HCT116 (cell line): ENCODE measurements around the gene SLC25A29. TPM values are rescaled to one million over a fixed set of nuclear protein-coding genes. Genes with fewer than 3 reads are reported as not detected.

Experiments
- ATAC-seq: fragments of 200-7000 bp; cut with Tn5 transposase; 2 replicates; pipeline ENCODE4 v1.9.1; 2020; ENCODE audit warnings: mild to moderate bottlenecking, moderate library complexity
- BruUV-seq: library from RNA; stranded (reverse); fragments of 400-500 nt; replicated peaks from 2 replicates; lab custom pipeline; 2021; lab: Mats Ljungman, UMichigan
- CTCF ChIA-PET: fragments of 300-600 bp; sonication (Branson Sonifier 250); formaldehyde crosslinking; loops from one replicate; lab custom pipeline; 2021; ENCODE audit warnings: antibody characterized with exemption; lab: Charles Lee
- POLR2A ChIA-PET: fragments of 300-600, 350-600 bp; sonication (Branson Sonifier 250); formaldehyde crosslinking; loops from one replicate; lab custom pipeline; 2021; ENCODE audit warnings: antibody characterized with exemption; lab: Charles Lee
- RAD21 ChIA-PET, 2 experiments: fragments of 300-600 bp; sonication (Branson Sonifier 250); formaldehyde crosslinking; loops; one replicate each; lab custom pipeline; 2023; ENCODE audit warnings: low total read pairs in 2 of 2; ENCODE audit not compliant: uncharacterized antibody in 2 of 2, unreplicated experiment in 2 of 2, low non-redundant PET in 1 of 2; lab: Charles Lee
- DNase-seq: peaks from one replicate; pipeline ENCODE4 v3.0.0-alpha.2; 2010; ENCODE audit warnings: low read depth, low spot score
- H2AFZ ChIP-seq: fragments of 200-600 bp; shearing (Covaris generic), sonication (generic); 2 replicates; pipeline ENCODE4 v1.6.1; 2017; ENCODE audit warnings: low read depth, mixed run types, mixed read lengths, antibody characterized with exemption, low read length; ENCODE audit not compliant: poor library complexity, severe bottlenecking
- H3K27ac ChIP-seq: 2 replicates; pipeline ENCODE4 v1.5.1; 2012; ENCODE audit warnings: low read depth, low read length
- H3K27me3 ChIP-seq: fragments of 200-600 bp; sonication (generic); 2 replicates; pipeline ENCODE4 v1.6.1; 2016; ENCODE audit warnings: mixed run types, low read length, mixed read lengths; ENCODE audit not compliant: insufficient read depth
- H3K36me3 ChIP-seq, 2 experiments: fragments of 200-500 bp in 1 of 2; fragments of 200-600 bp in 1 of 2; sonication (Bioruptor generic) in 1 of 2; sonication (generic) in 1 of 2; 2 replicates each; pipeline versions ENCODE4 v1.5.1 to v1.6.1; 2014 to 2016; ENCODE audit warnings: low read length in 2 of 2, inconsistent platforms in 1 of 2, mixed read lengths in 1 of 2, mixed run types in 1 of 2; ENCODE audit not compliant: insufficient read depth in 2 of 2, control insufficient read depth in 1 of 2
- H3K4me1 ChIP-seq, 2 experiments: fragments of 200-600 bp in 1 of 2; sonication (generic) in 1 of 2; 2 replicates each; pipeline versions ENCODE4 v1.5.1 to v1.6.1; 2012 to 2017; ENCODE audit warnings: low read length in 2 of 2, inconsistent platforms in 1 of 2, mild to moderate bottlenecking in 1 of 2, mixed read lengths in 1 of 2, mixed run types in 1 of 2, moderate library complexity in 1 of 2; ENCODE audit not compliant: insufficient read depth in 2 of 2, control insufficient read depth in 1 of 2
- H3K4me2 ChIP-seq: fragments of 200-600 bp; sonication (generic); 2 replicates; pipeline ENCODE4 v1.6.1; 2017; ENCODE audit warnings: mixed run types, low read length, mixed read lengths
- H3K4me3 ChIP-seq, 2 experiments: fragments of 200-600 bp in 1 of 2; sonication (generic) in 1 of 2; replicated peaks in 1 of 2; 2 replicates each; pipeline ENCODE4 v1.5.1; 2011 to 2016; ENCODE audit warnings: low read length in 2 of 2, control low read depth in 1 of 2, low read depth in 1 of 2, mild to moderate bottlenecking in 1 of 2, mixed read lengths in 1 of 2, mixed run types in 1 of 2
- H3K79me2 ChIP-seq: fragments of 200-600 bp; sonication (generic); 2 replicates; pipeline ENCODE4 v1.6.1; 2017; ENCODE audit warnings: mild to moderate bottlenecking, mixed run types, low read length, moderate library complexity, mixed read lengths; ENCODE audit not compliant: insufficient read depth
- H3K9ac ChIP-seq: fragments of 200-600 bp; sonication (generic); 2 replicates; pipeline ENCODE4 v1.6.1; 2016; ENCODE audit warnings: low read length, mixed read lengths
- H3K9me2 ChIP-seq: fragments of 200-600 bp; sonication (generic), shearing (Covaris generic); 2 replicates; pipeline ENCODE4 v1.6.1; 2017; ENCODE audit warnings: mixed run types, mild to moderate bottlenecking, moderate library complexity; ENCODE audit not compliant: insufficient read depth
- H3K9me3 ChIP-seq, 2 experiments: fragments of 200-500 bp in 1 of 2; fragments of 200-600 bp in 1 of 2; sonication (Bioruptor generic) in 1 of 2; sonication (generic) in 1 of 2; 2 replicates each; pipeline ENCODE4 v1.6.1; 2014 to 2017; ENCODE audit warnings: low read length in 2 of 2, mixed read lengths in 2 of 2, inconsistent platforms in 1 of 2, low read depth in 1 of 2, mild to moderate bottlenecking in 1 of 2, mixed run types in 1 of 2, moderate library complexity in 1 of 2; ENCODE audit not compliant: control insufficient read depth in 1 of 2, insufficient read depth in 1 of 2
- H4K20me1 ChIP-seq: fragments of 200-600 bp; sonication (generic), shearing (Covaris generic); 2 replicates; pipeline ENCODE4 v1.6.1; 2017; ENCODE audit warnings: mixed run types, mild to moderate bottlenecking, moderate library complexity; ENCODE audit not compliant: insufficient read depth
- YY1 ChIP-seq: IDR thresholded peaks from 2 replicates; pipeline ENCODE4 v1.6.1; 2011; ENCODE audit warnings: low read length, low read depth, moderate library complexity, mild to moderate bottlenecking; ENCODE audit not compliant: insufficient replicate concordance; ENCODE audit errors: extremely low read depth
- ZFX ChIP-seq: fragments of 450-650 bp; IDR thresholded peaks from 2 replicates; pipeline ENCODE4 v1.6.1; 2017
- ZNF274 ChIP-seq: fragments of 200-500 bp; sonication (Bioruptor generic); IDR thresholded peaks from 2 replicates; pipeline ENCODE4 v1.6.1; 2014; ENCODE audit warnings: mild to moderate bottlenecking, low read depth, low read length, inconsistent platforms
- intact Hi-C: fragments of 100-400 bp; cut with micrococcal nuclease; formaldehyde crosslinking; loops from 2 replicates; pipeline ENCODE4 v1.10.0; 2022
- total RNA-seq: library from RNA; stranded (reverse); gene quantifications from one replicate; pipeline ENCODE4 v1.2.1, GENCODE V29; 2021; ENCODE audit not compliant: unreplicated experiment
- TF ChIP-seq, protein P1 (sequence below), 3 experiments: fragments of 200-600 bp in 1 of 3; sonication (generic) in 1 of 3; IDR thresholded peaks in 2 of 3; conservative IDR thresholded peaks in 1 of 3; 2 replicates each; pipeline ENCODE4 v1.5.1; 2012 to 2017; ENCODE audit warnings: low read depth in 2 of 3, low read length in 2 of 3, antibody characterized with exemption in 1 of 3, borderline replicate concordance in 1 of 3, control low read depth in 1 of 3, mild to moderate bottlenecking in 1 of 3, mixed read lengths in 1 of 3, mixed run types in 1 of 3, moderate library complexity in 1 of 3; ENCODE audit not compliant: insufficient read depth in 1 of 3

Gene SLC25A29
- total RNA-seq, 1 experiment from 2014 or later, result 38.7 TPM

DNA sequence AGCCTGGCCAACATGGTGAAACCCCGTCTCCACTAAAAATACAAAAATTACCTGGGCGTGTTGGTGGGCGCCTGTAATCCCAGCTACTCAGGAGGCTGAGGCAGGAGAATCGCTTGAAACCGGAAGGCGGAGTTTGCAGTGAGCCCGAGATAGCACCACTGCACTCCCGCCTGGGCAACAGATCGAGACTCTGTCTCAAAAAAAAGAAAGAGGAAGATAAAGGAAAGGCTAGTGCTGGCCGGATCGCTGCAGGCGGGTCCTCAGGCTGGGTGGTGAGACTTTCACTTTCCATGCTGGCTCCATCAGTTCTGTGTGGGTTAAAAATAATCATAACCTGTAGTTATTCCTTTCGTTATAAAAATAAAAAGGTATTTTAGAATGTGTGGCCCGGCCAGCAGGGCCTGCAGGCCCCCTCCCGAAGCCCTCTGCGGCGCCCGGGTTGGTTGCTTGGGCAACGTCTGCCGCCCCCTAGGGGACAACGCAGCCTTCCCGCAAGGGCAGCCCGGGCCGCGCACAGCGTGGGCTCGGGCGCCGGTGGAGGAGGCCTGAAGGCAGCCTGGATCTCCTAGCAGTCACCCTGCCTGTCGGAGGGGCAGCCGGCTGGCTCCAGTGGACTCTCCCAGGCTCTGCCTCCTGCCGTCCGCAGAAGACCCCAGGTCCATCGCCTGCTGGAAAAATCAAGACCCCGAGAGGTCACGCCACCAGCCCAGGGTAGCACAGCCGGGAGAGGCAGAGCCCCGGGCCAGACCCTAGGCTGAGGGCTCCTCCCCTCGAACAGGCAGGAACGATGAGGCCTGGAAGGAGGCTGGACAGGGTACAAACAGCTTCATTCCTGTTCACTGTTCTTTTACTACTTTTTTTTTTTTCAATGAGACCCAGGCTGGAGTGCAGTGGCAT, 11.9 kb upstream of the SLC25A29 start:
- Histone ChIP-seq H3K9me3 (no peaks in the 10 kb centered on the region), H3K27ac (no peak overlapping the region; the same call in 1 of the 2 replicates), H3K4me1 (peaks cover 3 to 13% of the 10 kb centered on the region in 2 experiments; a peak in 3 of 4 replicates), H3K9ac (peak overlapping the region; percentile 42), H3K36me3 (no peaks in the 10 kb centered on the region), H3K4me3 (peak overlapping the region; percentile 23 to 37), H3K9me2 (no peaks in the 10 kb centered on the region), H3K79me2 (no peaks in the 10 kb centered on the region), H3K27me3 (no peaks in the 10 kb centered on the region), H3K4me2 (peak overlapping the region; percentile 54), H2AFZ (peak overlapping the region; percentile 42), H4K20me1 (no peaks in the 10 kb centered on the region)
- ATAC-seq (peak; percentile 98), DNase-seq (peak; percentile 35)
- ChIA-PET RAD21 (no interaction called here), CTCF (no interaction called here), POLR2A (interaction anchor here (1.9 kb wide), 1 partner anchor 10 kb away, joined by 5 read pairs; no protein-coding TSS in a partner anchor)
- intact Hi-C loops, result no loop called here
- TF ChIP-seq ZFX, result peak; percentile 67; the same call in 1 of the 2 replicates
- TF ChIP-seq, protein P1, sequence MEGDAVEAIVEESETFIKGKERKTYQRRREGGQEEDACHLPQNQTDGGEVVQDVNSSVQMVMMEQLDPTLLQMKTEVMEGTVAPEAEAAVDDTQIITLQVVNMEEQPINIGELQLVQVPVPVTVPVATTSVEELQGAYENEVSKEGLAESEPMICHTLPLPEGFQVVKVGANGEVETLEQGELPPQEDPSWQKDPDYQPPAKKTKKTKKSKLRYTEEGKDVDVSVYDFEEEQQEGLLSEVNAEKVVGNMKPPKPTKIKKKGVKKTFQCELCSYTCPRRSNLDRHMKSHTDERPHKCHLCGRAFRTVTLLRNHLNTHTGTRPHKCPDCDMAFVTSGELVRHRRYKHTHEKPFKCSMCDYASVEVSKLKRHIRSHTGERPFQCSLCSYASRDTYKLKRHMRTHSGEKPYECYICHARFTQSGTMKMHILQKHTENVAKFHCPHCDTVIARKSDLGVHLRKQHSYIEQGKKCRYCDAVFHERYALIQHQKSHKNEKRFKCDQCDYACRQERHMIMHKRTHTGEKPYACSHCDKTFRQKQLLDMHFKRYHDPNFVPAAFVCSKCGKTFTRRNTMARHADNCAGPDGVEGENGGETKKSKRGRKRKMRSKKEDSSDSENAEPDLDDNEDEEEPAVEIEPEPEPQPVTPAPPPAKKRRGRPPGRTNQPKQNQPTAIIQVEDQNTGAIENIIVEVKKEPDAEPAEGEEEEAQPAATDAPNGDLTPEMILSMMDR (IDR thresholded peaks at IDR 0.05 in 2 of 3, conservative IDR thresholded peaks at IDR 0.05 in 1 of 3; ENCODE audit: borderline replicate concordance in 1 of 3, insufficient read depth in 1 of 3, low read depth in 2 of 3, low read length in 2 of 3), result peak; percentile 67 to 93 (median 85); a peak in 5 of 6 replicates
- peak; percentile 52 for TF ChIP-seq YY1
- TF ChIP-seq ZNF274, result no peak
- BruUV-seq, result no TSS peak
